ENCODE data around the gene IRF8. TPM values are rescaled to one million over a fixed set of nuclear protein-coding genes. Genes with fewer than 3 reads are reported as not detected.

IRF8 gene
- total RNA-seq, 1 donor from 2014 or later, result 2.0 TPM

GRCh38 chr16:85946541-85947124 is 47.7 kb downstream of the IRF8 start:
- no peak for TF ChIP-seq CTCF (IDR thresholded peaks at IDR 0.05; ENCODE audit: unreplicated experiment)
- Mint-ChIP-seq H3K27me3 (peaks cover 57% of the 10 kb centered on the region), H3K36me3 (ENCODE audit: insufficient read depth) (no peaks in the 10 kb centered on the region), H3K9me3 (ENCODE audit: low read depth) (no peaks in the 10 kb centered on the region), H3K4me3 (ENCODE audit: low read depth) (no peak overlapping the region), H3K4me1 (ENCODE audit: low read depth) (no peaks in the 10 kb centered on the region), H3K27ac (no peak overlapping the region)
- DNase-seq (ENCODE audit: low spot score, unreplicated experiment), result no peak

- no peaks in the 10 kb centered on the region for H3K36me3 Mint-ChIP-seq (ENCODE audit: insufficient read depth)
- peaks cover 50% of the 10 kb centered on the region for H3K27me3 Mint-ChIP-seq
- no peak overlapping the region for H3K27ac Mint-ChIP-seq
- no peak for DNase-seq (ENCODE audit: low spot score, unreplicated experiment)
- no peak overlapping the region for H3K4me3 Mint-ChIP-seq (ENCODE audit: low read depth)
- TF ChIP-seq CTCF (IDR thresholded peaks at IDR 0.05; ENCODE audit: unreplicated experiment), result no peak
- no peaks in the 10 kb centered on the region for H3K9me3 Mint-ChIP-seq (ENCODE audit: low read depth)
- H3K4me1 Mint-ChIP-seq (ENCODE audit: low read depth), result no peaks in the 10 kb centered on the region
Measured at GRCh38 chr16:85947230-85948137, 48.5 kb downstream of the IRF8 start.

- H3K4me3 Mint-ChIP-seq (ENCODE audit: low read depth), result no peak overlapping the region
- no peak for DNase-seq (ENCODE audit: low spot score, unreplicated experiment)
- no peaks in the 10 kb centered on the region for H3K36me3 Mint-ChIP-seq (ENCODE audit: insufficient read depth)
- H3K9me3 Mint-ChIP-seq (ENCODE audit: low read depth), result no peaks in the 10 kb centered on the region
- H3K4me1 Mint-ChIP-seq (ENCODE audit: low read depth), result no peaks in the 10 kb centered on the region
- peaks cover 51% of the 10 kb centered on the region for H3K27me3 Mint-ChIP-seq
- H3K27ac Mint-ChIP-seq, result no peak overlapping the region
- no peak for TF ChIP-seq CTCF (IDR thresholded peaks at IDR 0.05; ENCODE audit: unreplicated experiment)
Measured at GRCh38 chr16:85948138-85948509, 49.2 kb downstream of the IRF8 start.

- TF ChIP-seq CTCF (IDR thresholded peaks at IDR 0.05; ENCODE audit: unreplicated experiment), result no peak
- Mint-ChIP-seq H3K9me3 (ENCODE audit: low read depth) (no peaks in the 10 kb centered on the region), H3K36me3 (ENCODE audit: insufficient read depth) (no peaks in the 10 kb centered on the region), H3K27me3 (peaks cover 52% of the 10 kb centered on the region), H3K4me1 (ENCODE audit: low read depth) (no peaks in the 10 kb centered on the region), H3K27ac (no peak overlapping the region), H3K4me3 (ENCODE audit: low read depth) (no peak overlapping the region)
- DNase-seq (ENCODE audit: low spot score, unreplicated experiment), result no peak
Measured at GRCh38 chr16:85948616-85949265, 49.8 kb downstream of the IRF8 start.

- no peak overlapping the region for H3K4me3 Mint-ChIP-seq (ENCODE audit: low read depth)
- no peak overlapping the region for H3K27ac Mint-ChIP-seq
- no peaks in the 10 kb centered on the region for H3K36me3 Mint-ChIP-seq (ENCODE audit: insufficient read depth)
- H3K9me3 Mint-ChIP-seq (ENCODE audit: low read depth), result no peaks in the 10 kb centered on the region
- peaks cover 40% of the 10 kb centered on the region for H3K27me3 Mint-ChIP-seq
- no peaks in the 10 kb centered on the region for H3K4me1 Mint-ChIP-seq (ENCODE audit: low read depth)
- DNase-seq (ENCODE audit: low spot score, unreplicated experiment), result no peak
- no peak for TF ChIP-seq CTCF (IDR thresholded peaks at IDR 0.05; ENCODE audit: unreplicated experiment)
Measured at GRCh38 chr16:85950136-85950918, 51.4 kb downstream of the IRF8 start.
